Lower lobe of right lung (tissue), 2 donors: Measurements from ENCODE around the gene FRMPD4. TPM values are rescaled to one million over a fixed set of nuclear protein-coding genes. Genes with fewer than 3 reads are reported as not detected.
"Not testable (repeated sequence)": the region's sequence is repeated elsewhere in the genome, so short reads cannot be mapped to it uniquely, and the experiment has no call there.

Experiments used
- ATAC-seq, 2 donors: fragments of 200-7000 bp; cut with Tn5 transposase; one replicate each; pipeline ENCODE4 v1.9.1; 2020 to 2022; ENCODE audit warnings: mild to moderate bottlenecking in 2 of 2, moderate library complexity in 2 of 2
- DNase-seq: peaks from one replicate; pipeline ENCODE4 v3.0.0-alpha.2; 2020
- H3K27ac ChIP-seq: fragments of 200-600 bp; one replicate; pipeline ENCODE4 v1.8.0; 2022
- H3K27me3 ChIP-seq: fragments of 200-600 bp; one replicate; pipeline ENCODE4 v1.8.0; 2022; ENCODE audit warnings: low read depth
- H3K36me3 ChIP-seq: fragments of 200-600 bp; one replicate; pipeline ENCODE4 v1.8.0; 2022; ENCODE audit warnings: mild to moderate bottlenecking
- H3K4me1 ChIP-seq: fragments of 200-600 bp; one replicate; pipeline ENCODE4 v1.8.0; 2022
- H3K4me3 ChIP-seq: fragments of 200-600 bp; one replicate; pipeline ENCODE4 v1.8.0; 2022; ENCODE audit warnings: mild to moderate bottlenecking
- H3K9me3 ChIP-seq: fragments of 200-600 bp; one replicate; pipeline ENCODE4 v1.8.0; 2022
- CTCF ChIP-seq: fragments of 200-600 bp; IDR thresholded peaks from one replicate; pipeline ENCODE4 v1.8.0; 2022; ENCODE audit warnings: antibody characterized with exemption, mild to moderate bottlenecking
- intact Hi-C: fragments of 100-400 bp; cut with DNase I; formaldehyde crosslinking; loops from one replicate; pipeline ENCODE4 v1.11.0; 2022
- total RNA-seq: library from RNA; stranded (reverse); fragmentation: NEBNext Ultra II Directional; extraction: Animal tissue kit (Norgen Biotek cat#: 25700); gene quantifications from one replicate; pipeline ENCODE4 v1.2.1, GENCODE V29; 2021
- donor health status: DM: no; HTN: yes; CAD: no; lungs with severe emphysema.

Gene FRMPD4
- total RNA-seq, 1 donor from 2014 or later = 0.15 TPM

GRCh38 chrX:12162420-12162819 is 24.1 kb downstream of the FRMPD4 start:
- H3K27me3 ChIP-seq = no peaks in the 10 kb centered on the region
- TF ChIP-seq CTCF = no peak
- no peak for ATAC-seq
- H3K4me1 ChIP-seq = no peaks in the 10 kb centered on the region
- no peak overlapping the region for H3K4me3 ChIP-seq
- H3K27ac ChIP-seq = no peak overlapping the region
- no peaks in the 10 kb centered on the region for H3K9me3 ChIP-seq
- H3K36me3 ChIP-seq = no peaks in the 10 kb centered on the region
- intact Hi-C loops = no loop called here
- no peak for DNase-seq

- H3K4me3 ChIP-seq, ATAC-seq, H3K9me3 ChIP-seq, H3K4me1 ChIP-seq, intact Hi-C loops, DNase-seq, H3K27ac ChIP-seq, H3K36me3 ChIP-seq, H3K27me3 ChIP-seq: not testable (repeated sequence)
Measured at GRCh38 chrX:12164180-12164579, 25.9 kb downstream of the FRMPD4 start.

- no peaks in the 10 kb centered on the region for H3K4me1 ChIP-seq
- H3K4me3 ChIP-seq = no peak overlapping the region
- TF ChIP-seq CTCF = no peak
- H3K9me3 ChIP-seq = no peaks in the 10 kb centered on the region
- no peaks in the 10 kb centered on the region for H3K36me3 ChIP-seq
- intact Hi-C loops = no loop called here
- ATAC-seq = no peak
- no peak overlapping the region for H3K27ac ChIP-seq
- DNase-seq = no peak
- H3K27me3 ChIP-seq = no peaks in the 10 kb centered on the region
Measured at GRCh38 chrX:12170755-12171154, 32.5 kb downstream of the FRMPD4 start.

- TF ChIP-seq CTCF = no peak
- H3K27ac ChIP-seq = no peak overlapping the region
- H3K4me3 ChIP-seq = no peak overlapping the region
- intact Hi-C loops = no loop called here
- no peaks in the 10 kb centered on the region for H3K27me3 ChIP-seq
- DNase-seq (no peak), ATAC-seq (no peak)
- H3K36me3 ChIP-seq = no peaks in the 10 kb centered on the region
- H3K4me1 ChIP-seq = no peaks in the 10 kb centered on the region
- no peaks in the 10 kb centered on the region for H3K9me3 ChIP-seq
Measured at GRCh38 chrX:12174358-12174757, 36.1 kb downstream of the FRMPD4 start.

GRCh38 chrX:12197030-12197429 is 58.8 kb downstream of the FRMPD4 start:
- Histone ChIP-seq H3K36me3 (no peaks in the 10 kb centered on the region), H3K4me3 (no peak overlapping the region), H3K9me3 (no peaks in the 10 kb centered on the region), H3K27me3 (no peaks in the 10 kb centered on the region), H3K27ac (no peak overlapping the region), H3K4me1 (no peaks in the 10 kb centered on the region)
- no peak for ATAC-seq
- DNase-seq = no peak
- intact Hi-C loops = no loop called here
- TF ChIP-seq CTCF = no peak

- intact Hi-C loops = no loop called here
- ATAC-seq = no peak
- H3K9me3 ChIP-seq = no peaks in the 10 kb centered on the region
Measured at GRCh38 chrX:12206413-12206812, 68.1 kb downstream of the FRMPD4 start.

More at GRCh38 chrX:12206413-12206812, 68.1 kb downstream of the FRMPD4 start:
- DNase-seq = no peak
- Histone ChIP-seq H3K4me1 (no peaks in the 10 kb centered on the region), H3K27ac (no peak overlapping the region), H3K4me3 (no peak overlapping the region), H3K27me3 (no peaks in the 10 kb centered on the region), H3K36me3 (no peaks in the 10 kb centered on the region)
- no peak for TF ChIP-seq CTCF
